ENCODE measurements around the gene APBA3. TPM values are rescaled to one million over a fixed set of nuclear protein-coding genes. Genes with fewer than 3 reads are reported as not detected.

The APBA3 gene
- total and polyA plus RNA-seq, 9 of the 15 experiments (the other 6 are each of a cell fraction or from before 2014, with no cell fraction given) = 0.10 to 29.5 (median 11.5) TPM

- TF ChIP-seq PBX2 (CRISPR knock-in tag; IDR thresholded peaks at IDR 0.05; ENCODE audit: low read depth) = no peak
- no peak for TF ChIP-seq PBX2 (tag; conservative IDR thresholded peaks at IDR 0.05; ENCODE audit: low read depth)
- TF ChIP-seq XRCC3 (IDR thresholded peaks at IDR 0.05) = no peak
- TF ChIP-seq ZNF232 (CRISPR knock-in tag; IDR thresholded peaks at IDR 0.05) = no peak
- TF ChIP-seq HOXB6 (CRISPR knock-in tag; IDR thresholded peaks at IDR 0.05; ENCODE audit: borderline replicate concordance) = no peak
- no peak for TF ChIP-seq GATAD2B (IDR thresholded peaks at IDR 0.05; ENCODE audit: borderline replicate concordance)
- no peak for TF ChIP-seq MAFF (IDR thresholded peaks at IDR 0.05; ENCODE audit: low read length)
- TF ChIP-seq MTA3 (IDR thresholded peaks at IDR 0.05; ENCODE audit: borderline replicate concordance) = peak; percentile 77; the same call in 1 of the 2 replicates
- TF ChIP-seq GTF2B (IDR thresholded peaks at IDR 0.05; ENCODE audit: extremely low read depth, insufficient read length) = no peak
- TF ChIP-seq SNRNP70 (optimal IDR thresholded peaks at IDR 0.05; ENCODE audit: low read depth, low read length) = no peak
- no peak for TF ChIP-seq NFE2 (IDR thresholded peaks at IDR 0.05; ENCODE audit: low read depth)
- peak; percentile 78 for TF ChIP-seq KDM5B (IDR thresholded peaks at IDR 0.05; ENCODE audit: insufficient replicate concordance, low read depth, low read length)
- TF ChIP-seq TRIM24 (IDR thresholded peaks at IDR 0.05) = no peak
- TF ChIP-seq FOXP4 (CRISPR knock-in tag; IDR thresholded peaks at IDR 0.05; ENCODE audit: borderline replicate concordance) = no peak
- peak in 1 of 2 experiments; percentile 87; a peak in 2 of 4 replicates for TF ChIP-seq HDAC1 (IDR thresholded peaks at IDR 0.05)
- TF ChIP-seq ATF6 (CRISPR knock-in tag; IDR thresholded peaks at IDR 0.05) = no peak
- TF ChIP-seq DACH1 (IDR thresholded peaks at IDR 0.05; ENCODE audit: partially characterized antibody) = no peak
- TF ChIP-seq CREB3L1 (IDR thresholded peaks at IDR 0.05; ENCODE audit: borderline replicate concordance, low read depth) = peak; percentile 94
Observed at GRCh38 chr19:3762501-3763459, 1.3 kb upstream of the APBA3 start, which contains the start of gene MRPL54 (continued).
